BE2C (cell line): ENCODE measurements around the gene TUT1.

Source experiments
- DNase-seq: peaks from one replicate; pipeline ENCODE4 v3.0.0-alpha.2; 2020
- H3K27me3 ChIP-seq: fragments of 250-450 bp; sonication (Bioruptor Pico); 2 replicates; pipeline ENCODE4 v1.5.1; 2020; ENCODE audit warnings: mild to moderate bottlenecking
- H3K36me3 ChIP-seq: fragments of 250-450 bp; sonication (Bioruptor Pico); 2 replicates; pipeline ENCODE4 v1.5.1; 2020; ENCODE audit warnings: mild to moderate bottlenecking
- H3K4me1 ChIP-seq: fragments of 250-450 bp; sonication (Bioruptor Pico); 2 replicates; pipeline ENCODE4 v1.5.1; 2020
- H3K4me3 ChIP-seq: 2 replicates; pipeline ENCODE4 v1.5.1; 2011; ENCODE audit warnings: low read depth, low read length
- H3K9me3 ChIP-seq: fragments of 250-450 bp; sonication (Bioruptor Pico); 2 replicates; pipeline ENCODE4 v1.5.1; 2020
- TF ChIP-seq, protein P1 (sequence below): IDR thresholded peaks from 2 replicates; pipeline ENCODE4 v1.5.1; 2012; ENCODE audit warnings: mild to moderate bottlenecking, low read depth, low read length

The TUT1 gene

GRCh38 chr11:62558669-62559068 lies 32.7 kb downstream of the TUT1 start:
- DNase-seq = no peak
- Histone ChIP-seq H3K4me3 (no peak overlapping the region), H3K9me3 (no peaks in the 10 kb centered on the region), H3K27me3 (no peaks in the 10 kb centered on the region), H3K36me3 (peaks cover 49% of the 10 kb centered on the region), H3K4me1 (peaks cover 18% of the 10 kb centered on the region)
- TF ChIP-seq, protein P1, sequence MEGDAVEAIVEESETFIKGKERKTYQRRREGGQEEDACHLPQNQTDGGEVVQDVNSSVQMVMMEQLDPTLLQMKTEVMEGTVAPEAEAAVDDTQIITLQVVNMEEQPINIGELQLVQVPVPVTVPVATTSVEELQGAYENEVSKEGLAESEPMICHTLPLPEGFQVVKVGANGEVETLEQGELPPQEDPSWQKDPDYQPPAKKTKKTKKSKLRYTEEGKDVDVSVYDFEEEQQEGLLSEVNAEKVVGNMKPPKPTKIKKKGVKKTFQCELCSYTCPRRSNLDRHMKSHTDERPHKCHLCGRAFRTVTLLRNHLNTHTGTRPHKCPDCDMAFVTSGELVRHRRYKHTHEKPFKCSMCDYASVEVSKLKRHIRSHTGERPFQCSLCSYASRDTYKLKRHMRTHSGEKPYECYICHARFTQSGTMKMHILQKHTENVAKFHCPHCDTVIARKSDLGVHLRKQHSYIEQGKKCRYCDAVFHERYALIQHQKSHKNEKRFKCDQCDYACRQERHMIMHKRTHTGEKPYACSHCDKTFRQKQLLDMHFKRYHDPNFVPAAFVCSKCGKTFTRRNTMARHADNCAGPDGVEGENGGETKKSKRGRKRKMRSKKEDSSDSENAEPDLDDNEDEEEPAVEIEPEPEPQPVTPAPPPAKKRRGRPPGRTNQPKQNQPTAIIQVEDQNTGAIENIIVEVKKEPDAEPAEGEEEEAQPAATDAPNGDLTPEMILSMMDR = no peak

DNA sequence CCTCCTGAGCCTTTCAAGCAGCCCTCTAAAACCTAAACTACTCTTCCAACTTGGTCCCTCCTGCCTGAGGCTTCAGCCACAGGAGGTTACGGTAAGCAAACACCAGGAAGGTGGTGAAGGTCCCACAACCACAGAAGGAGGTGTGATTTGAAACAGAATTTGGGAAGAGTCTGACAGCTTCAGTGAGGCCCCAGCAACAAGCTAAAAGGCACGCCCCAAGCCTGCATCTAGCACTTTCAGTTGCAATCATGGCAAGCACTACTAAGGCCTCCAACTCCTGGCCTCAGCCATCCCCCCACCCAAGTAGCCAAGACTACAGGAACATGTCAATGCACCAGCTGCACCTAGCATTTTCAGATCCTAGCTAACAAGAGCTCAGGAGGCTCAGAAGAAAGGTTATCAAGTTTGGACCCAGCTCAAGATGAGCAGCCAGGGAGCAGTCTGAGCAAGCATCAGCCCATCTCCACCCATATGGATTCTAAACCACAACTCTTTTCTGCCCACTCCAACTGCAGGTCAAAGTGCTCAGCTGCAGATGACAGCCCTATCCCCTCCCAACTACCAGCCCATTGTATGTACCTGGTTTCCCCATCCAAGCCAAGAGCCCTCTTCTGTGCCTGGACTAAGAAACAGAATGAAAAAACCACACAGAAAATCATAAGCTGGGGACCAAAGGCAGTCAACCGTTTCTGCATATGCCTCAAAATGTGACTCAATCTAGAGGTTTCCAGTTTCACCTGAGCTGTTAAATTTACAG lies 34.3 kb downstream of the TUT1 start:
- H3K4me1 ChIP-seq = peaks cover 18% of the 10 kb centered on the region
- DNase-seq = no peak
- no peak overlapping the region for H3K4me3 ChIP-seq
- TF ChIP-seq, protein P1 = no peak
- H3K36me3 ChIP-seq = peaks cover 36% of the 10 kb centered on the region
- no peaks in the 10 kb centered on the region for H3K9me3 ChIP-seq
- H3K27me3 ChIP-seq = no peaks in the 10 kb centered on the region

- H3K9me3 ChIP-seq = no peaks in the 10 kb centered on the region
- DNase-seq = peak; percentile 75
- peaks cover 18% of the 10 kb centered on the region for H3K4me1 ChIP-seq
- TF ChIP-seq, protein P1 = no peak
- no peaks in the 10 kb centered on the region for H3K27me3 ChIP-seq
- H3K36me3 ChIP-seq = peaks cover 36% of the 10 kb centered on the region
- H3K4me3 ChIP-seq = no peak overlapping the region
Measured at GRCh38 chr11:62556108-62556874, 35.0 kb downstream of the TUT1 start.

- H3K36me3 ChIP-seq = peaks cover 31% of the 10 kb centered on the region
- H3K4me3 ChIP-seq = no peak overlapping the region
- no peaks in the 10 kb centered on the region for H3K27me3 ChIP-seq
- DNase-seq = no peak
- TF ChIP-seq, protein P1 = no peak
- peaks cover 14% of the 10 kb centered on the region for H3K4me1 ChIP-seq
- no peaks in the 10 kb centered on the region for H3K9me3 ChIP-seq
Measured at GRCh38 chr11:62555464-62556107, 35.7 kb downstream of the TUT1 start.

DNA sequence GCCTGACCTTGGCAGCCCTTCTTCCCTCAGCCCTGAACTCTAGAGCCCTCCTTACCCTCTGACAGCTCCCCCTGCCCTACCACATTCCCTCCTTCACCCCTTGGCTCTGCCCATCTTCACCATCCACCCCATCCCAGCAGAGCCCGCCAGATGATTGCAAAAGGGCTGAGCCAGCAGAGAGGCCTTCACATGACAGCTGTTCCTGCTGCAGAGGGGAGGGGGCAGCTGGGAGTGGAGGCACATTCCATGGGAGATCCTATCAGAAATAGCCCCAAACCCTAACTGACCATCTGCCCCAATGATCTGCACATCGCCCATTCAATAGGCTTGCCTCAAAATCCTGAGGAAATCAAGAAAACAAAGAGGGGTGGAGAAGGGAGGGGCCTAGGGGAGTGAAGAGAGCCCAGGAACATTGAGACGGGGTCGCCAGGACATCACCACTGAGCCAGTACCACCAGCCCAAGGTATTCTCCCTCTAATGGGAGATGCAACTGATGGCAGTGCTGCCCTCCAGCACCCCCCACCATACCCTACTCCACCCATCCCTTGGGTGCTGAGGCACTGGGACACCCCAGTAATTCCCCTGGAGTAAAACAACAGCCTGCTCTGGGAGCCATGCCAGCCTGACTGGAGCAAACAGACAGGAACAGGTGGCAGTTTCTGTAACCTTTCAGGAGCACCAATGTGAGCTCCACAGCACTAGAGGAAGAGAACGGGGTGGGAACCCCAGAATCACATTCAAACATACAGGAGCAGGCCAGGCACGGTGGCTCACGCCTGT lies 36.7 kb downstream of the TUT1 start:
- peaks cover 21% of the 10 kb centered on the region for H3K36me3 ChIP-seq
- no peak for DNase-seq
- TF ChIP-seq, protein P1 = no peak
- H3K4me1 ChIP-seq = peaks cover 14% of the 10 kb centered on the region
- no peaks in the 10 kb centered on the region for H3K27me3 ChIP-seq
- H3K9me3 ChIP-seq = no peaks in the 10 kb centered on the region
- no peak overlapping the region for H3K4me3 ChIP-seq
